Measurements from ENCODE around the gene PROS1. TPM values are rescaled to one million over a fixed set of nuclear protein-coding genes. Genes with fewer than 3 reads are reported as not detected.
"Not testable (repeated sequence)": the region's sequence is repeated elsewhere in the genome, so short reads cannot be mapped to it uniquely, and the experiment has no call there.

Gene PROS1
- total and polyA plus RNA-seq, 2 donors (not counting 1 experiment from before 2014, with no cell fraction given): 0.03 TPM; not detected in 1

GRCh38 chr3:93861017-93861416 is 112.7 kb downstream of the PROS1 start:
- Histone ChIP-seq H3K27me3 (replicated peaks in 1 of 4; ENCODE audit: control extremely low read depth in 1 of 4, control insufficient read depth in 3 of 4, insufficient read depth in 4 of 4, low read length in 3 of 4) (no peaks in the 10 kb centered on the region), H2AFZ (ENCODE audit: insufficient read depth, low read depth, low read length, poor library complexity, severe bottlenecking) (no peak overlapping the region), H3K4me2 (replicated peaks; ENCODE audit: low read depth, low read length, poor library complexity, severe bottlenecking) (no peak overlapping the region), H3K36me3 (replicated peaks in 1 of 2; ENCODE audit: control extremely low read depth in 1 of 2, control insufficient read depth in 1 of 2, extremely low read depth in 1 of 2, insufficient read depth in 2 of 2, low read length in 1 of 2) (no peaks in the 10 kb centered on the region), H3K79me2 (ENCODE audit: control insufficient read depth, insufficient read depth, low read length) (no peaks in the 10 kb centered on the region), H3K4me1 (ENCODE audit: control insufficient read depth in 2 of 2, insufficient read depth in 2 of 2, low read length in 2 of 2) (no peaks in the 10 kb centered on the region), H3K27ac (ENCODE audit: low read length in 2 of 2) (no peak overlapping the region), H3K4me3 (ENCODE audit: control extremely low read depth in 1 of 5, extremely low read depth in 1 of 5, insufficient read depth in 1 of 5, low read depth in 2 of 5, low read length in 4 of 5) (no peak overlapping the region), H4K20me1 (ENCODE audit: control insufficient read depth, insufficient read depth, low read length, poor library complexity, severe bottlenecking) (no peaks in the 10 kb centered on the region), H3K9me3 (ENCODE audit: control extremely low read depth in 1 of 3, control insufficient read depth in 2 of 3, insufficient read depth in 1 of 3, low read length in 2 of 3) (peaks cover 0 to 2% (median 0%) of the 10 kb centered on the region in 3 donors), H3K9ac (ENCODE audit: low read length) (no peak overlapping the region)
- Mint-ChIP-seq H3K4me3 (no peak overlapping the region), H3K27me3 (no peaks in the 10 kb centered on the region), H3K9me3 (ENCODE audit: insufficient read depth) (no peaks in the 10 kb centered on the region), H3K4me1 (no peaks in the 10 kb centered on the region), H3K27ac (no peak overlapping the region)
- CTCF ChIA-PET: no interaction called here
- DNase-seq (no peak), ATAC-seq (ENCODE audit: low read depth) (no peak)
- no CpG with 5 or more reads among the region's 2 CpGs for WGBS (ENCODE audit: insufficient coverage)
- POLR2A ChIA-PET: no interaction called here
- TF ChIP-seq CTCF (IDR thresholded peaks at IDR 0.05): no peak
- no peak for TF ChIP-seq EZH2 (IDR thresholded peaks at IDR 0.05; ENCODE audit: borderline replicate concordance, insufficient read depth, low read depth, low read length, poor library complexity, severe bottlenecking)
- intact Hi-C loops (cut with micrococcal nuclease): no loop called here

GRCh38 chr3:93855401-93855800 is 118.3 kb downstream of the PROS1 start:
- no peak for ATAC-seq (ENCODE audit: low read depth)
- Mint-ChIP-seq H3K9me3 (ENCODE audit: insufficient read depth) (no peaks in the 10 kb centered on the region), H3K4me1 (no peaks in the 10 kb centered on the region), H3K27me3 (no peaks in the 10 kb centered on the region), H3K27ac (no peak overlapping the region), H3K4me3 (no peak overlapping the region)
- CTCF ChIA-PET: no interaction called here
- H3K9me3 ChIP-seq (ENCODE audit: control extremely low read depth in 1 of 3, control insufficient read depth in 2 of 3, insufficient read depth in 1 of 3, low read length in 2 of 3): no peaks in the 10 kb centered on the region
- POLR2A ChIA-PET: no interaction called here
- WGBS (ENCODE audit: insufficient coverage): 100% methylated on average over 1 of the region's 3 CpGs
- DNase-seq: no peak
- intact Hi-C loops (cut with micrococcal nuclease): no loop called here
- H4K20me1 ChIP-seq (ENCODE audit: control insufficient read depth, insufficient read depth, low read length, poor library complexity, severe bottlenecking): no peaks in the 10 kb centered on the region
- no peaks in the 10 kb centered on the region for H3K27me3 ChIP-seq (replicated peaks in 1 of 4; ENCODE audit: control extremely low read depth in 1 of 4, control insufficient read depth in 3 of 4, insufficient read depth in 4 of 4, low read length in 3 of 4)
- H2AFZ ChIP-seq (ENCODE audit: insufficient read depth, low read depth, low read length, poor library complexity, severe bottlenecking): no peak overlapping the region
- H3K36me3 ChIP-seq (replicated peaks in 1 of 2; ENCODE audit: control extremely low read depth in 1 of 2, control insufficient read depth in 1 of 2, extremely low read depth in 1 of 2, insufficient read depth in 2 of 2, low read length in 1 of 2): no peaks in the 10 kb centered on the region
- H3K9ac ChIP-seq (ENCODE audit: low read length): no peak overlapping the region
- no peak overlapping the region for H3K4me3 ChIP-seq (ENCODE audit: control extremely low read depth in 1 of 5, extremely low read depth in 1 of 5, insufficient read depth in 1 of 5, low read depth in 2 of 5, low read length in 4 of 5)
- TF ChIP-seq EZH2 (IDR thresholded peaks at IDR 0.05; ENCODE audit: borderline replicate concordance, insufficient read depth, low read depth, low read length, poor library complexity, severe bottlenecking): no peak
- TF ChIP-seq CTCF (IDR thresholded peaks at IDR 0.05): no peak
- H3K4me1 ChIP-seq (ENCODE audit: control insufficient read depth in 2 of 2, insufficient read depth in 2 of 2, low read length in 2 of 2): no peaks in the 10 kb centered on the region
- H3K4me2 ChIP-seq (replicated peaks; ENCODE audit: low read depth, low read length, poor library complexity, severe bottlenecking): no peak overlapping the region
- H3K79me2 ChIP-seq (ENCODE audit: control insufficient read depth, insufficient read depth, low read length): no peaks in the 10 kb centered on the region
- no peak overlapping the region for H3K27ac ChIP-seq (ENCODE audit: low read length in 2 of 2)

GRCh38 chr3:93852228-93852627 is 121.5 kb downstream of the PROS1 start:
- H3K9ac ChIP-seq (ENCODE audit: low read length); H3K27ac Mint-ChIP-seq; H3K9me3 ChIP-seq (ENCODE audit: control extremely low read depth in 1 of 3, control insufficient read depth in 2 of 3, insufficient read depth in 1 of 3, low read length in 2 of 3); H3K4me3 ChIP-seq (ENCODE audit: control extremely low read depth in 1 of 5, extremely low read depth in 1 of 5, insufficient read depth in 1 of 5, low read depth in 2 of 5, low read length in 4 of 5); H3K4me1 Mint-ChIP-seq; H3K4me3 Mint-ChIP-seq; H3K36me3 ChIP-seq (replicated peaks in 1 of 2; ENCODE audit: control extremely low read depth in 1 of 2, control insufficient read depth in 1 of 2, extremely low read depth in 1 of 2, insufficient read depth in 2 of 2, low read length in 1 of 2); H3K27me3 Mint-ChIP-seq; ATAC-seq (ENCODE audit: low read depth); H3K79me2 ChIP-seq (ENCODE audit: control insufficient read depth, insufficient read depth, low read length); H2AFZ ChIP-seq (ENCODE audit: insufficient read depth, low read depth, low read length, poor library complexity, severe bottlenecking); POLR2A ChIA-PET; H3K27me3 ChIP-seq (replicated peaks in 1 of 4; ENCODE audit: control extremely low read depth in 1 of 4, control insufficient read depth in 3 of 4, insufficient read depth in 4 of 4, low read length in 3 of 4); CTCF ChIA-PET; H3K4me2 ChIP-seq (replicated peaks; ENCODE audit: low read depth, low read length, poor library complexity, severe bottlenecking); DNase-seq; H4K20me1 ChIP-seq (ENCODE audit: control insufficient read depth, insufficient read depth, low read length, poor library complexity, severe bottlenecking); H3K27ac ChIP-seq (ENCODE audit: low read length in 2 of 2); H3K4me1 ChIP-seq (ENCODE audit: control insufficient read depth in 2 of 2, insufficient read depth in 2 of 2, low read length in 2 of 2); intact Hi-C loops (cut with micrococcal nuclease); H3K9me3 Mint-ChIP-seq (ENCODE audit: insufficient read depth): not testable (repeated sequence)
- 87% methylated on average over 7 of the region's 7 CpGs for WGBS (ENCODE audit: insufficient coverage)
